ENCODE results near the gene BNIPL.

BNIPL gene

DNA sequence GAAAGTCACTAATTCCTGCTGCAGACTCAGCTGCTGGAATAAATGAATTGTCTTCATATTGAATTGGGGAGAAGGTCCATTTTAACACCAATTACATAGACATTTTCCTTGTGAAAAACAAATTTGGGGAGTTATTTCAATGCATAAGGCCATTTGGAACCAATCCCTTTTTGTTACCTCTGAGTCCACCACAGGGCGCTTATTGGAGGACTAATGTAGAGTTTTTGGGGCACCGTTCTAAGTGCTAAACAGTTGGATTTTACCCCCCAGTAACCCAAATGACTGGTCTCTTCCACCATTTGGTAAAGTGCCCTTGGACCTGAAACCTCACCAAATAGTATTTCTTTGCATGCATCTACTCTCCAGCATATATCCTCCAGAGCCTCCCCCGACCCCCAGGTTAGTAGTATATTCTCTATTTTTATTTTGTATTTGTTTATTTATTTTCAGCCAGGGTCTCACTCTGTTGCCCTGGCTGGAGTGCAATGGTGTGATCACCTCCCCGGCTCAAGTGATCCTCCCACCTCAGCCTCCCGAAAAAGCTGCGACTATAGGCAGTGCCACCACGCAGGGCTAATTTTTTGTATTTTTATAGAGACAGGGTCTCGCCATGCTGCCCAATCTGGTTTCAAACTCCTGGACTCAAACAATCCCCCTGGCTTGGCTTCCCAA lies 26.6 kb upstream of the BNIPL start:
- no peak for DNase-seq (ENCODE audit: low read depth in 1 of 2, low spot score in 1 of 2)

- no peak for DNase-seq (ENCODE audit: low read depth in 1 of 2, low spot score in 1 of 2)
Observed at GRCh38 chr1:151010346-151010726, 26.1 kb upstream of the BNIPL start.

DNA sequence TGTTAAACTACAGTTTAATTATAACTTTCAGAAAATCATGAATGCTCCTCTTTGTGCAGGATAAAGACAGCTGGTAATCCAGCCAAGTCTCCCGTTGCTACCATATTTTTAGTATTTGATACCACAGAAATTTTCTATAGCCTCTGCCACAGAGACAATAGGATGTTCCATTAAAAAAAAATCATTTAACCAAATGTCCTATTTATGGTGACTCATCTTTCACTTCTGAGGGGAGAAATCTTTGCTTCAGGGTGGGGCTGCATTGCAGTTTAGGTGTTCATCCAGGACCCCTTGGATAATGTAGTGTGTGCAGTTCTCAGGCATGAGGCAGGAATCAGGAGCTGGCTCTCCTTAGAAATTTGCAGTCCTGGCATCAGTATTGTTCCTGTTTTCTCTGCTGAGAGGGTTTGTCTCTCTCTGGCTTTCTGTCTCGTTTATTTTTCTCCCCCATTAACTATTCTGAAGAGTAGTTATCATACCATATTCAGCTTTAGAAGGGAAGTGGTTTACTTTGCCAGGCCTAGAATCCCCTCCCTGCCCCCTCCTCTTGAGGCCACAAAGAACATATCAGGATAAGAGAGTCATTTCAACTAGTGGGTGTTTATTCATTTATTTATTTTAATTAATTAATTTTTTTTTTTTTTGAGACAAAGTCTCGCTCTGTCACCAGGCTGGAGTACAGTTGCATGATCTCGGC lies 25.1 kb upstream of the BNIPL start:
- no peak for DNase-seq (ENCODE audit: low read depth in 1 of 2, low spot score in 1 of 2)

- no peak for DNase-seq (ENCODE audit: low read depth in 1 of 2, low spot score in 1 of 2)
Observed at GRCh38 chr1:151012684-151013471, 23.5 kb upstream of the BNIPL start.

GRCh38 chr1:151013518-151013917 lies 22.9 kb upstream of the BNIPL start:
- DNase-seq (ENCODE audit: low read depth in 1 of 2, low spot score in 1 of 2) = no peak

GRCh38 chr1:151024540-151025146 lies 11.7 kb upstream of the BNIPL start:
- peak; percentile 56 to 72 for DNase-seq (ENCODE audit: low read depth in 1 of 2, low spot score in 1 of 2)

DNA sequence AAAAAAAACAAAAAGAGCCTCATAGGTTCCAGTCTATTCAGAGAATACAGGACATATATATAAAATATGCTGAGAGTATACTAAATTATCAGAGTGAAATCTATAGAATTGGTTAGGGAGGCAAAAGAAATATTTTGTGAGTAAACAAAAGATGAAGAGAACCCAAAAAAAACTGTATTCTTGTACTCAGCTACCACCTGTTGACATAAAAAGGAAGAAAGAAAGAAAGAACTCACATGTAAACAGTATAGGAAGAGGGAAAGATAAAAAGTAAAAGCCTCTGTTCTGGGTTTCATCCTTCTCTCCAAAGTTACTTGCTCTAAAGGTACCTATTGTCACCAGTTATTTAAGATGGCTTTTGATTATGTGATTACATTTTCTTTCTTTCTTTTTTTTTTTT lies 9.9 kb upstream of the BNIPL start:
- DNase-seq (ENCODE audit: low read depth in 1 of 2, low spot score in 1 of 2) = no peak

- no peak for DNase-seq (ENCODE audit: low read depth in 1 of 2, low spot score in 1 of 2)
Observed at GRCh38 chr1:151032164-151032563, 4.2 kb upstream of the BNIPL start.

- DNase-seq (ENCODE audit: low read depth in 1 of 2, low spot score in 1 of 2) = no peak
Observed at GRCh38 chr1:151035167-151035566, 1.2 kb upstream of the BNIPL start.

DNA sequence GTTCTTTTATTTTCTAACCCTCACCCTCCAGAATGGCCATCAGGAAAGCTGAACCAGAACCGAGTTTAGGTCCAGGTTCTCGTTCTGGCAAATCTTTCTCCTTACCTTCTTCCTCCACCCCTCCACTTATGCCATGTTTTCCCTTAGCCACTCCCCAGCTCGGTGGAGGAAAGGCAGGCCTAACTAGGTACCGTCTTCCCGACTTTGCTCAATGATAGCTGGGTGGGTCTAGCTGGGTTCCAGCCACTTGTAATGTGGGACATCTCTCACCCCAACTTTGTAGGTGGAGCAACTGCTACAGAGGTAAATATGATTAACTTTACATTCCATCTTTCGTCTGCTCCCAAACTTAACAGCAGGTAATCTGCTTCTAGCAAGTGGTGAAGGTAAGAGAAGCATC lies 646 bp downstream of the BNIPL start:
- no peak for DNase-seq (ENCODE audit: low read depth in 1 of 2, low spot score in 1 of 2)

DNA sequence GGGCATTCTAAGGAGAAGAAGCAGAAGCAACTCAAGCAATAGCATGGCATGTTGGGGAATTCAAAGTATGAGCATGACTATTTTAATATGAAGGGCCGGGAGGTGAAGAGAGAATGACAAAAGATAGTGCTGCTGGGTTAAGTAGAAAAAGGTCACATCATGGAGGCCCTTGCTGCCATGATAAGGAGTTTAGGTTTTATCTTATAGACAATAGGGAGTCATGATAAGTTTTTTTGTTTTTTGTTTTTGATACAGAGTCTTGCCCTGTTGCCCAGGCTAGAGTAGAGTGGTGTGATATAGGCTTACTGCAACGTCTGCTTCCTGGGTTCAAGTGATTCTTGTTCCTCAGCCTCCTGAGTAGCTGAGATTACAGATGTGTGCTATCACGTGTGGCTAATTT lies 3.1 kb downstream of the BNIPL start:
- DNase-seq (ENCODE audit: low read depth in 1 of 2, low spot score in 1 of 2) = no peak

DNA sequence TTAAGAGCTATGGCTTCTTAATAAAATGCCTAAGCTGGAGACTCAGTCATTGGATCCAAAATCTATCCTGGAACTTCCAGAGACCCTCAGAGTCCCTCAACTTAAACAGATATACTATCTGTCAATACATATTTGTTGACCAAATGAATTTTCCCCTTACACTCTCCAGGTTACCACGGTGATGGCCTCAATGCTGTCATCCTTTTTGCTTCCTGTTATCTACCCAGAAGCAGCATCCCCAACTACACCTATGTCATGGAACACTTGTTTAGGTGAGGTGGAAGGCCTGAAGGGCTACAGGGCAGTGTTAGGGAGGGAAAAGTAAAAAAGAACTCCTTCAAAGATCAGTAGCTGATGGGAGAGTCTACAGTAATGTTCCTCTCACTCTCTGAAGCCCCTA lies 6.8 kb downstream of the BNIPL start:
- DNase-seq (ENCODE audit: low read depth in 1 of 2, low spot score in 1 of 2) = no peak

DNA sequence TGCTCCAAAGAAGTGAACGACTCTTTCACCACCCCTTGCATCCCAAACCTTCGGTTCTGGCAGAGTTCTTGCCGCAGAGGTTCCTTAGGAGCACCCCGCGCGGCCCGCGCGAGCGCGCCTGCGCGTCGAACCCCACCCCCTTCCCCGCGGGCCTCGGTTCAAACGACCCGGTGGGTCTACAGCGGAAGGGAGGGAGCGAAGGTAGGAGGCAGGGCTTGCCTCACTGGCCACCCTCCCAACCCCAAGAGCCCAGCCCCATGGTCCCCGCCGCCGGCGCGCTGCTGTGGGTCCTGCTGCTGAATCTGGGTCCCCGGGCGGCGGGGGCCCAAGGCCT lies 11.2 kb downstream of the BNIPL start, which contains the start of gene C1orf56:
Gene C1orf56 (plus strand): TSS at position 161 of the 334 bp plus-strand sequence. CDS start 97 bp downstream, at position 258.
- no peak for DNase-seq (ENCODE audit: low read depth in 1 of 2, low spot score in 1 of 2)

GRCh38 chr1:151047925-151048644 lies 11.7 kb downstream of the BNIPL start:
- DNase-seq (ENCODE audit: low read depth in 1 of 2, low spot score in 1 of 2) = no peak

DNA sequence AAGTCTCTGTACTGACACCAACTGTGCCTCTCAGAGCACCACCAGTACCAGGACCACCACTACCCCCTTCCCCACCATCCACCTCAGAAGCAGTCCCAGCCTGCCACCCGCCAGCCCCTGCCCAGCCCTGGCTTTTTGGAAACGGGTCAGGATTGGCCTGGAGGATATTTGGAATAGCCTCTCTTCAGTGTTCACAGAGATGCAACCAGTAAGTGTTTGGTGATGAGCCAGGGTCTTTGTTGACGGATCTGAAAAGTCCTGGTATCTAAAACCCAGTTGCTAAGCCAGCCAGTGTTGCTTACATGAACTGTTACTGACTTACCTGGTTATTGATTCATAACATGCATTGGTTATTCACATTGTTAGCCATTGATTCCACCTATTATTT lies 12.3 kb downstream of the BNIPL start:
- DNase-seq (ENCODE audit: low read depth in 1 of 2, low spot score in 1 of 2) = no peak

DNA sequence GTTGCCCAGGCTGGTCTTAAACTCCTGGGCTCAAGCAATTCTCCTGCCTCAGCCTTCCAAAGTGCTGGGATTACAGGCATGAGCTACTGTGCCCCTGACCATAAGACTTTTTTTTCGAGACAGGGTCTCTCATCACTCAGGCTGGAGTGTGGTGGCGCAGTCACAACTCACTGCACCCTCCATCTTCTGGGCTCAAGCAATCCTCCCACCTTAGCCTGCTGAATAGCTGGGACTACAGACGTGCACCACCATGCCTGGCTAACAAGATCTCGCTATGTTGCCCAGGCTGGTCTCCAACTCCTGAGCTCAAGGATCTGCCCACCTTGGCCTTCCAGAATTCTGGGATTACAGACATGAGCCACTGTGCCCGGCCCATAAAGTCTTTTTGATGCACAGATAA lies 13.1 kb downstream of the BNIPL start:
- no peak for DNase-seq (ENCODE audit: low read depth in 1 of 2, low spot score in 1 of 2)

DNA sequence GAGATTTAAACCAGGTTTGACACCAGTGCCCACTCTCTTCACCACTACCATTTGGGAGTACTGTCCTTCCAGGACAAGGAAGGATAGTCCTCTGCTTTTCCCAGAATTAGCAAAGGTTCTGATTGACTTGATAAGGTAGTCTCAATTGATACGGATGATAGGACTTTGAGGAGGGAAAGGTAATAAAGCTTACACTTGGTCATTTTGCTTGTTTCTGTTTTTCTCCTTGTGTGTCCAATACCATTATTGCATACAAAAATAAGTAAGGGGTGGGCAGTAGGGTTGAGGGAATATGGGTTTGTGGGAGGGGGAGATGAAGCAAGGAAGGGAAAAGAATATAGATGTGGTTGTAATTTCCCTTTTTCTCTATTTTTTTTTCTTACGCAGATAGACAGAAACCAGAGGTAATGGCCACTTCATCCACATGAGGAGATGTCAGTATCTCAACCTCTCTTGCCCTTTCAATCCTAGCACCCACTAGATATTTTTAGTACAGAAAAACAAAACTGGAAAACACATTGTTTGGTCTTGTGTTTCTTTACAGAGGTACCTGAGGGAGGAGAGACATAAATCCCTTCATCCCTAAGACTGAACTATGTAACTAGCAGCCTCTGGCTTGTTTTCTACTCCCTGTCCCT lies 13.8 kb downstream of the BNIPL start:
- no peak for DNase-seq (ENCODE audit: low read depth in 1 of 2, low spot score in 1 of 2)

DNA sequence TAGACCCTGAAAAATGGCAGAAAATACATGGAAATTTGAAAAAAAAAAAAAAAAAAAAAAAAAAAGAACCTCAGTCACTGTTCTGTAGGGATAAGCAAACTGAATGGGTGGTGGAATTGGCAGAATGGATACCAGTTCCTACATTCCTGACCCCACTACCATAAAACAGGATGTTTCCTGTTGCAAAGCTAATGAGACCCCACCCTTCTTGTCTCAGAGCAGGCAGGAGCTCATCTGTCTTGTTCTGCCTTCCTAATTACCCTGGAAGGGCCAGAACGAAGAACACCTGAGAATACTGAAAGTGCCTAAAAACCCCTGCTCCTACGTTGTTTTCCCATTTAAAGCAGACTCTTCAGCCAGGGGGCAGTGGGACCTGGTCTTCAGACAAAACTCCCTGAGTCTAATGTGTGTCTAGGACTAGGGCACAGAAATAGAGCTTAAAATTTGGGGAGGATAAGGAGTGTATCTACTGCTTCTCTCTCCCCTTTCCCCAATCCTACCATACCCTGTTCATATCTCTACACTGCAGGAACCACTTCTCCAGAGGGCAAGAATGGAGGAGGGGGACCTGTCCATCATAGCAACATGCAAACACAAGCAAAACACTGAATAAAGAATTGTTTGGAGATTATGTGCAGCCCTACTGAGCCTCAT lies 15.1 kb downstream of the BNIPL start:
- no peak for DNase-seq (ENCODE audit: low read depth in 1 of 2, low spot score in 1 of 2)

DNA sequence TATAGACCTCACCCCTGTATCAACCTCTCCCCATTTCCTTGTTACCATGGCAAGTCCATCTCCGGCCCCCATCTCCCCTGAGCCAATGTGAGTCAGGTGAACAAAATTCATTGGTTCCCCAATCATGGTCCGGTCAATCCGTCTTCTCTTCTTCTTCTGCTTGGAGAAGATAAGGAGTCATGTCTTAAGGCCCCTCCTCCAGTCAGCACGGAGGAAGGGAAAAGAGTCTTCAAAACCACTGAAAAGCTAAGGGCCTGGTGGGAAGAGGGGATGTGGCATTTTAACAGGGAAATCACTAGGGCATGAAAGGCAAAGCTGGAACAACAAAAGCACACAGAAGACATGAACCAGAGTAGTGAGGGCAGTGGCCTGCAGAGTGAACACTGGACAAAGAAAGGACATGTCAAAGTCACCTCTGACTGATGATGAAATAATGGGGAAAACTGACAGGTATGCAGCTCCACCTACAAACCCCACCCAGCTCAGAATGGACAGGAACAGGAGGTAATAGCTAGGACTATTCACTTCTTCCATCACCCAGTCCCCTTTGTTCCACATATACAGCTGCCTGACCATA lies 18.7 kb downstream of the BNIPL start:
- DNase-seq (ENCODE audit: low read depth in 1 of 2, low spot score in 1 of 2) = no peak

DNA sequence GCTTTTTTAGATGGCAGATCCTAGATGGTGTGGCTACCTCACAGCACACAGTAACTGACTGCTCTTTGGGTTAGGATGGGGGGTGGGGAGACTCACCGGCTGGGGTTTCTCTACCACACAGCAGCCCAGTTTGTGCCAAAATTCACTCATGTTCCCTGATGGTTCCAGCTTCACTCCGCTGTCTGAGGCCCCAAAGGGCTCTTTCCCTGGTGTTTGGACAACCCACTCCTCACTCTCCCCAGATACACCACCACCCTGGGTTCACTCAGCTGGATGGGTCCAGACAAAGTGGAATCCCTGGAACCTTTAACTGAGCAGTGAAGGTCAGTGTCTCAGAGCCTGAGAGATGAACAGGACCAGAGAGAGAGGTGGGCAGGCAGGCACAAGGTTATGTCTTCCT lies 19.2 kb downstream of the BNIPL start:
- no peak for DNase-seq (ENCODE audit: low read depth in 1 of 2, low spot score in 1 of 2)
